NOMO-1 treated with dmso at 0.1 percent for 144 hours (cell line): ENCODE data around the gene SRSF2.
A peak's percentile ranks its signal among the peaks of the same experiment; 100 is the strongest.
"Not testable (repeated sequence)": the region's sequence is repeated elsewhere in the genome, so short reads cannot be mapped to it uniquely, and the experiment has no call there.

Experiments
- DNase-seq: peaks from one replicate; lab custom pipeline; 2025; ENCODE audit not compliant: unreplicated experiment; lab: John Stamatoyannopoulos, UW

SRSF2 gene

DNA sequence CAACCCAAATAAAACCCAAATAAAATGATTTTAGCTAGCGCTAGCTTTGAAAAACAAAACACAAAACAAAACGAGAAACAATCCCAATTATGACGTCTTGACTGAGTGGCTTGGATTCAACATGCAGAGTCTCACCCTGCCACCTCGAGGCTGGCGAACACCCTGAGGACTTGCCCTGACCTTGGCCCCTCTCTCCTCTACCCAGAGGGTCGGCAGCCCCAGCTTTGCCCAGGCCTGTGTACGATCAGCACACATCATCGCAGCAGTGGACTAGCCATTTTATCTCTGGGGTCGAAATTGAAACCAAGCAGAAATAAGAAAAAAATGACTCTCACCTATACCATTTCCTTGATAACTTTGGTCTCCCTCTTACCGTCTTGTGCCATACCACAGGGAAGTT, 15.7 kb downstream of the SRSF2 start:
- no peak for DNase-seq

DNA sequence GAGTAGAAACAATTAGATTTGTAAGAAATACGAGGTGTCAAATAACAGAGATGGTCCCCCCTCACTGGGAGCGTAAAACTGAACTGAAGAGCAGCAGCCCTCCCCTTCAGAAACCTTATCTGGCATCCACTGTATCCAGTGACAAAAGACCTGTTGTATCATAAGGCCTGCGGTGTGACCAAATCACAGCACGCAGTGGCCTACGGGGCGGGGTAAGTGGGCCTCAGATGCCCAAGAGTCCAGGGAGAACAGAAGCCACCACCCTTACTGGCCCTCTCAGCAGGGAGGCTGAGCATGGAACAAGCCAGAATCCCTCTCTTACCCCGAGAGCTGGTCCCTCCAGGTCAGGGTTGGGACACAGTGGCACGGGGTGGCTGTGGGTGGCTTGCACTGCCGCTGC, 16.2 kb downstream of the SRSF2 start:
- no peak for DNase-seq

DNA sequence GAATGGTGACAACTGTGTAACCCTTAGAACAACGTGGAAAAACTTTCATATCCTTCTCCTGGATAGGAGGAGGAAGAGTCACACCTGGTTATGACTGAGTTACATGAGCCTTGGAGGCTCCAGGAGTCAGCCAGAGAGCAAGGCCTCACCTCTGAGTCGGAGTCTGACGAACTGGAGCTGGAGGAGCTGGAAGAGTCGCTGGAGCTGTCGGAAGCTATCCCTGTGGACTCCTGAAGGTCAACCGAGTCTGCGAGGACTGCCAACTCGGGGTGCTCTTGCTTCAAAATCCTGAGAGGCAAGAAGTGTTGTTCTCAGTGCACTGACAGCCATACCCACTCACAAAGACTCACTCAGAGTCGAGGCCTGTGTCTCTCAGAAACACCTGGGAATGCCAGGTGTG, 16.9 kb downstream of the SRSF2 start:
- no peak for DNase-seq

DNA sequence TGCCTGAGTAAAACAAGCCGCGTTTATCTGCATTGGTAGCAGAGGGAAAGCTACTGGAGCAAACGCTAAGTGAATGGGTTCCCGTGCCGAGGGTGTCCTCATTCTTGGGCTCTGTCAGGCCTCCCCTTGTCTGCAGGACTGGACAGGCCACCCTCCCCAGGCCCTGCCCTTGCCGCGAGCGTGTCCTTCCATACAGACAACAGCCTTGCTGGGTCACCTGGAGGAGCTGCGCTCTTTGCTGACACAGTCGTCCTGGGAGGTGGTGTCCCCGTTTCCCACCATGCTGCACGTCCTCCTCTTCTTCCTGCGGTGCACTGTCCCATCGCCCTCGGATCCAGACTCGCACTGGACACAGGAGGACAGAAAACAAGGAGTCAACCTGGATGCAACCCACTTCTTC, 18.6 kb downstream of the SRSF2 start:
- DNase-seq = no peak

DNA sequence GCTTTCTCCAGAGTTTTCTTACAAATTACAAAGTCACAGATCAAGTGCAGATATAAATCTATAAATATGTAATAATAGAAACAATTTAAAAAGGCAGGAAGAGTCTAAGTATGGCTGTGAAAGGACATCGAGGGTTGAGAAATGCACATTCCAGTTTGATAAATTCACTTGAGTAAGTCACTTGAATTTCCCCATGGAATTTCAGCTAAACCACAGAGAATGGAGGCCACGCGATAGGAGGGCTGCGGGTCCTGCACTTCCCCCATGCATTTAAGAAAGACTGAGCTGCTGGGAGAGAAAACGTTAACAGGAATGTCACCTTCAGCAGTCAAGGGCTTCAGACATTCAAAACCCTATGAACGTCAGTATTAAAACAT, 20.3 kb downstream of the SRSF2 start:
- no peak for DNase-seq

DNA sequence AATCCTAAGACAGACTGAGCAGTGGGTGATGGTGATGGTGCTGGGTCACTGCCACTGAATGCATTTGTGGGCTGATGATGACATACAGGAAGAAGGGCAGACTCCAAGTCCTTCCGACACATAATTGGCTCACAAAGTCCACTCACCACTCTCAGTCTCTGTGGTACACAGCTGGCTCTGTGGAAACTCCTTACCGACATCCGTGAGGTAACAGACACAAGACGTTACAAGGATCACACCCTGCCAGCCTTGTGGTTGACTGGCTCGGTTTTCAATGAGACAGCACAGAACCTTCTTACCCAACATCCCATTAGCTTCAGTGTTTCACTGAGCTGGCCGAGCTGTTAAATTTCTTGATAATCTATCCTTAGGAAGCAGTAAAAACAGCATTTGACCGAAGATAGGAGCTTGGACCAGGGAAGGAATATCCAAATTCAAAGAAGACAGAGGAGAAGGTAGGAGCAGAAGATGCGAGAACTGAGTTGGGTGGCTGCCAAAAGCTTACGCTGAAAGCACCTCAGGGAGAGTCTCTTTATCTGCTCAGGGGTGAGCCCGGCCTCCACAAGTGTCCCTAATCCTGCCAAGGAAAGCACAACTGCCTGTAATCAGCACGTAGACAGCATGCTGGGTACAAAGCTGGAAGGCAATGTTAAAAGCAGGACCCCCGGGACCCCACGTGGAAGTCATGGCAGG, 20.8 kb downstream of the SRSF2 start:
- DNase-seq = peak; percentile 96

DNA sequence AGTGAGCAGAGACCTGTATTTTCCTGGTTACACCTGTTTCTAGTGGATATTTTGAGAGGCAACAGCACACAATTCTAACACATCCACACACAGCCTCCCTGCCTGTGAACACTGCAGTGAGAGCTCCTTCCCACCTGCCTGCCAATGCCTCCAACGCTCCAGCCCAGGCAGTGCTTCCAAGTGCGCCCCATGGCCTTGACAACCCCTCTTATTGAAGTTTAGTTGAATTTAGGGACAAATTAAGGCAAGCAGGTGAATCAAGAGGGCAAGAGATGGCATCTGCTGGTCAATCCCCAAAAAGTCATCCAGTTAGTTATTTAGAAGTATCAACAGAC, 21.7 kb downstream of the SRSF2 start:
- DNase-seq = no peak

DNA sequence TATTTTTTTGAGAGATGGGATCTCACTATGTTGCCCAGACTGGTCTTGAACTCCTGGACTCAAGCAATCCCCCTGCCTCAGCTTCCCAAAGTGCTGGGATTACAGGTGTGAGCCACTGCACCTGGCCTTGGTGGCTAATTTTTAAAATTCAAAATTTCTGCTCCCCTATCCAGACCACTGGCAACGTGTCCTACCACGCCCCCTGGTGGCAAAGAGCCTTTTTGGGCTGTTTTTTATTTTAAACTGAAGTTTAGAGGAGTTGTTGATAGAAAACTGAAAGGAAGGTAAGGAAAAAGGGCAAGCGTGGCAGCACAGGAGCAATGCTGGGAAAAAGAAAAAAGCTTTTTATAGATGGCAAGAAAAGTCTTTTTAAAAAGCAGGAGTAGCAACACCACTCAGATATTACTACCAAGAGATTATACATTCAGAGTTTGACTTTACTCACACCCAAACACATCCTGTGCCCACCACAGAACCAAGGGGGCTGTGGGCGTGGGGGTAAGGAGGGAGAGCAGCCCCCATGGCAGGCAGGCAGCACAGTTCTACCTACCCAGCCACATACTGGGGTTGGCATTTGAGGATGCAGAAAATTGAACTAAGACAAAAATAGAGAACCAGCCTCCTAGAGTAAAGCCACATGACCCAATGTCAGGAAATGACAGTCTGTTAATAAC, 22.2 kb downstream of the SRSF2 start:
- no peak for DNase-seq

DNA sequence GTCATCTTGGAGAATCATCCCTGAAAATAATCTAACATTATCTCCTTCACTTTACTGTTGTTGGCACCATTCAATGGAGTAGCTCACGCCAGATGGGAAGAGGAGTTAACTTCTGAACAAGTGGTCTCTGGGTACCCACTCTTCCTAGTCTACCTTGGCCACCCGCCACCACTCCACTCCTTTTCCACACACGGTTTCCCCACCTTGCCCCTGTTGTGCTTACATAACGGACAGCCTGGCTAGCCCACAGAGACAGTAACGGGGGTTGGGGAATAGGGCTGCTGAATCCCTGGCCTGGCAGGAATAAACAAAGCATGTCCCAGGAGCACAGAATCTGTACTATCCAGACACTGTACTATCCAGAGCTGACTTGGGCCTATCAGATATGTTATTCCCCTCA, 22.8 kb downstream of the SRSF2 start:
- DNase-seq = no peak

DNA sequence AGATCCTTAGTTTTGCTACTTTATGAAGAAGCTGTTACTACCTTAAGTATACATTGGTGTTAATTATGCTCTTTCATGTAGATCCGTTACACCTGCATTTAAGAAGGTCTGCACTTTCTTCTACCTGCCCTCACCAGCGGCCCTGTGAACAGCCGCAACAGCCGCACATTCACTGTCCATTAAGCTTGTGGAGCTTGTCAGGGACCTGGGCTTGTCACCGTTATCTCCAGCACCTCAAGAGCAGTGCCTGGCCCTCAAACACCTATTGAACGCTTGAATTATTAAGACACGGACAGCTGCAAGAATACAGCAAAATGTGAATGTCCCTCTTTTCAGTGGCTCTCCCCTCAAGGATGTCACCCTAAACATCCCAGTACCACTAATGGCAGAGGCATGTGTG, 23.4 kb downstream of the SRSF2 start:
- DNase-seq = no peak

DNA sequence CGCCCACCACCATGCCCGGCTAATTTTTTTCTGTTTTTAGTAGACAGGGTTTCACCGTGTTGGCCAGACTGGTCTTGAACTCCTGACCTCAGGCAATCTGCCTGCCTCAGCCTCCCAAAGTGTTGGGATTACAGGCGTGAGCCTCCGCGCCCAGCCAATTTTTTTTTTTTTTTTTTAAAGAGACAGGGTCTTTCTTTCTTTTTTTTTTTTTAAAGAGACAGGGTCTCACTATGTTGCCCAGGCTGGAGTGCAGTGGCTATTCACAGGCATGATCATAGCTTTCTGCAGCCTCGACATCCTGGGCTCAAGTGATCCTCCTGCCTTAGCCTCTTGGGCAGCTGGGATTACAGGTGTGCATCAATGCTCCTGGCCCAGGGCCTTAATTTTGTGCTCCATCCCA, 24.8 kb downstream of the SRSF2 start:
- DNase-seq = not testable (repeated sequence)

DNA sequence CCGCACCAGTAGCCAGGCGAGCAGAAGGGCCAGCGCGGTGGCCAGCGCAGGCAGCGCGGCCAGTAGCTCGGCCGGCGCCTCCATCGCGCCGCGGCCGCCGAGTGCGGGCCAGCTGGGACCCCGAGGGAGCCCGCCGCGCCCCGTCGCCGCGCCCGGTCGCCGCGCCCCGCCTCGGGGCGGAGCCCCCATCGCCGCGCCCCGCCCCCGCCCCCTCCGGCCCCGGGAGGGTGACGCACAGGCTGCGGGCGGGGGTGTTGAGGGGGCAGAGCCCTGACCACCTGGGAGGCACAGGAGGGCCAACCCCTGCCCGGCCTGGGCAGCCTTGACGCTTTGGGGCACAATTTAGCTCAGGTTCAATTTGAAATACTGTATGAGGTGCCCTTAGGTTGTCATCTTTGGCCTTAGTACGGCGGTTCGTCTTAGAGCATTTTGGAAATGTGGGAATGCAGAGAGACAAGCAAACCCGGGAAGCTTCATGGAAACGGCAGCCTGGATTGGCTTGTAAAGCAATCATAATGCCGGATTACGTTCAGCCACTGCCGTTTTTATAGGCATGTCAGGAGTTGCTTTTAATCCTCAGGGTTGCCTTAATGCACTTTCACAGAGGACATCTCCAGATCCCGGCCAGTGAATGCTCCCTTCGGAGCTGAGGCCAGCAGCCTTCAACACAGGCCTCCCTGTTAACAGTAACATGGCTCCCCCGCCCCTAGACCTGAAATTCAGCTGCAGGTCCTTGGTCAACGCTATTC, 26.1 kb downstream of the SRSF2 start, which contains the start of gene MXRA7:
TSS of gene MXRA7 (minus strand) at position 103 of the 749 bp plus-strand sequence. CDS start at position 84, 19 bp downstream.
- no peak for DNase-seq

DNA sequence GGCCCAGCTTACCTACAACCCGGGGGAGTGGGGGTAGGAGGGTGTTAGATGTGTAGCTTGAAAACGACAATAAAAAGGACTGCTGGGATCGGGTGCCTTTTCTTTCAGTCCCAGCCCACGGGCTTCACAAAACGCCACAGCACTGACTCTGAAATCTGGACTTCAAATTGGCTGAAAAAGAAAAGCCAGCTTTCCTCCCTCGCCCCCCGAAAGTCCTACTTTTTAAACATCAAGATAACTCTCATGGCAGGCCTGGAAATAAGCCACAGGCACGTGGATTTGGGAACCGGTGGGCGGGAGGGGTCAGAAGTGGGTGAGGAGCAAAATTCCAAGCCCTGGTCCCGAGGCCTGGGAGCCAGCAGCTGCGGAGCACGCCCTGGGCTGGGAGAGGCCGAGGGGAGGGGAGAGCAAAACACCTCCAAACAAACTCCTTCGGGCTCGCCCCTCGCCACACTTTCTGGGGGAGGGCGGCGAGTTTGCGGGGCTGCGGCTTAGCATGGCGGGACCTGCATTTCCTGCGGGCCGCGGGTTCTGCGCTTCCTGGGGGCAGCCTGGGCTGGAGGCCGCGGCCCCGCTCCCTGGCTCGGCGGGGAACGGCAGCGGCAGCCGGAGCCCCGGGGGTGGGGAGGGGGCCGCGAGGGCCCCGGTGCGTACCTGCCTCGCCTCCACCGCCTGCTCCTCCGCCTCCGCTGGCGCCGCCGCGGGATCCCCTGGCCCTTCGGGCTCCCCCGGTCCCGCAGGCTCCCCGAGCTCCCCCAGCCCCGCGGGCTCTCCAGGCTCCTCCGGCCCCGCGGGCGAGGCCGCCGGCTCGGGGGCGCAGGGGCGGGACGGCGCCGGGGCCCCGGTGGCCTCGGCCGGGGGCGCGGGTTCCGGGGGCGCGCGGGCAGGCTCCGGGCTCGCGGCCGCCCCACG, 26.9 kb downstream of the SRSF2 start:
- not testable (repeated sequence) for DNase-seq

DNA sequence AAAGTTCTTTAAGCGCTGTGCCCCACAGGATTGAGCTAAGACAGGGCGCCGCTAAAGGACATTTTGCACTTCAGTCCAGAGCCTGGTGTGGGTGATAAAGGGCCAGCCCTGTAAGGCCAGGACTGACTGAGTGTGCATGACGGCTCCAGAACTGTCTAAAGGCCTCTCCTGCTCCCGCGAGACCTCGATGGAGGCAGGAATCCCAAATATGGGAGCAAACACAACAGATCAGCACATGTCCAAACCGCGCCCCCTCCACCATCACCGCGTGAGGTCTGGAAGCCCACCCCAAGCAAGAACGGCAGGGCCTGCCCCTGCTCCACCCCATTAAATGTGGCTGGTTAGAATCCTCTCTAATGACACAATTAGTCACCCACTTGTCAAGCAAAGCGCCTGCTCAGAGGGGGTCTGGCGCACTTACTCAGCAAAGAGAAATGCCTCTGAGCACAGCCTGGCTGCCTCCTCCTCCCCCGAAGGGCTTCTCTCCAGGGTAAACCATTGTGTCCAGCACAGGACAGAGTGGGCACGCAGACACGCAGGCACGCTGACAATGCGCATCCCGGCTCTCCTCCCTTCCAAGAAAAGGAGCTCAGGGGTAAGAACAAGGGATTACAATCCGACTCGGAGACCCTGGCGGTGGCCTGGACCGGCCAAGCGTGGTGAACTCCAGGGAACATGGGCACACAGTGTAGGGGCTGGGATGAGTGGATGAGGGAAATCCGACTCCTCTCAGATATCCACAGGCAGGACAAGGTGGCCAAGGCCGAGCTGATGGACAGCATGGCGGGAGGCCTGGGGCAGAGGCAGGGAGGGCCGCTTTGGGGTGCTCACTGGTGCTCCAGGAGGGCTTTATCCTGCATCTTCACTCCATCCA, 27.8 kb downstream of the SRSF2 start:
- no peak for DNase-seq

DNA sequence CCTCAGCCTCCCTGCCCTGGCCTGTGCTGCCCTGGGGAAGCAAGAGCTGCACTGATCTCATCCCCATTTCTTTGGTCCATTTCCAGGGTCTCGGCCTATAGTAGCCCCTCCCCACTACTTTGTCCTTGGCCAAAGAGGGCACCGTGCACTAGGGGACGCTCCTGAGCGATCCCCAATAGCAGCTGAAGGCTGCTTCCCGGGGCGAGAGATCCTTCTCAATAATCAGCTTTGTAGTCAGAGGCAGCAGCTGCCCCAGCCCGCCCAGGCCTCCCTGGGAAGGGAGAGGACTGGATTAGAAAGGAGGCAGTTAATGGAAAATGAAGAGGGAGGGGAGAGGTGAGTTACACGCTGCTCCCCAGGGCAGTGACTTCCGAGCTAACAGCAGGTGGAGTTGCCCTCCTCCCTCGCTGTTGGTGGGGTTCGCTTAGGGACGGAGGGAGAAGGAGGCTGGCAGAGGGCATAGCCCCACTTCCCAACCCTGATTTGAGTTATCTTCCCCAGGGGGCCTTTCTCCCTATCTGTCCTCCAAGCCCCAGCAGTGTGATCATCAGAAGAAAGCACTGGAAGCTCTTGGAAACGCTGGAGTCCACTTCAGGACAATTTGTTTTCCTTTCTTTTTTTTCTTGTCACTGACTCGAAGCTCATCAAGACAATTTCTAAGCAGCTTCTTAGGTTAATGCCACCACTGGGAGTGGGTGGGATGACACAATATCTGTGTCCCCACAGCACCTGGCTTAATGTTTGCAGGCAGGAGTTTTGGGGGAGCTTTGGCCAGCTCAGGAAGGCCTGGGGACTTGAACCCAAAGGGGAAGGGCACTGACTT, 28.9 kb downstream of the SRSF2 start:
- no peak for DNase-seq

DNA sequence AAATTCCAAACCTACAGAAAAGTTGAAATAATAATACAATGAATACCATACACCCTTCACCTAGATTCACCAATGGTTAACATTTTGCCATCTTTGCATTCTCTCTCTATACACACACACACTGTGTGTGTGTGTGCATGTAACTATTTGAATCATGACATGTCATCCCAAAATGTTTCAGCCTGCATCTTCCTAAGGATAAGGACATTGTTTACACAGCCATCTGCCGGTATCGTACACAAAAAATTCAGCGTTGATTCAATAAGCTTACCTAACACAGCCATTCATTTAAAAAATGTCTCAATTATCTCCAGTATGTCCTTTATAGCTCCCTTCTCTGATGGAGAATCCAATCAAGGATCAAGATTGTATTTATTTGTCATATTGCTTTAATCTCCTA, 30.3 kb downstream of the SRSF2 start:
- DNase-seq = no peak

DNA sequence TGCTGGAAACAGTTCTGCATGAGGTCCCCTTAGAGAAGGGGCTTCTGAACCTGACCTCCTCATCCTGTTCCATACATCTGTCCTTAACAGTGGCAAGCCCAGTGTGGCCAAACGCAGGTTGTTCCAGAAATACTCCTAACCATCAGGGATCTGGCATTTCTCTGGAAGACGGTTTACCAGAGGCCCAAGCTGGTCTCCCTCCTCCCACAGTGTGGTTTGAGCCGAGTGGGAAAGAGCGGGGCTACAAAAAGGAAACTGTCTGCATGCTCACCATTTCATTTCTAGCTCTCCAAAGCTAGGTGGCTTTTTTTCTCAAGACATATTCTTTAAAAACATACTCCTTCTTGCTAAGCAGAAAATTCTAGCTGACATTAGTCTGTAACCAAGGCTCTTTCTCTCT, 32.3 kb downstream of the SRSF2 start:
- no peak for DNase-seq

DNA sequence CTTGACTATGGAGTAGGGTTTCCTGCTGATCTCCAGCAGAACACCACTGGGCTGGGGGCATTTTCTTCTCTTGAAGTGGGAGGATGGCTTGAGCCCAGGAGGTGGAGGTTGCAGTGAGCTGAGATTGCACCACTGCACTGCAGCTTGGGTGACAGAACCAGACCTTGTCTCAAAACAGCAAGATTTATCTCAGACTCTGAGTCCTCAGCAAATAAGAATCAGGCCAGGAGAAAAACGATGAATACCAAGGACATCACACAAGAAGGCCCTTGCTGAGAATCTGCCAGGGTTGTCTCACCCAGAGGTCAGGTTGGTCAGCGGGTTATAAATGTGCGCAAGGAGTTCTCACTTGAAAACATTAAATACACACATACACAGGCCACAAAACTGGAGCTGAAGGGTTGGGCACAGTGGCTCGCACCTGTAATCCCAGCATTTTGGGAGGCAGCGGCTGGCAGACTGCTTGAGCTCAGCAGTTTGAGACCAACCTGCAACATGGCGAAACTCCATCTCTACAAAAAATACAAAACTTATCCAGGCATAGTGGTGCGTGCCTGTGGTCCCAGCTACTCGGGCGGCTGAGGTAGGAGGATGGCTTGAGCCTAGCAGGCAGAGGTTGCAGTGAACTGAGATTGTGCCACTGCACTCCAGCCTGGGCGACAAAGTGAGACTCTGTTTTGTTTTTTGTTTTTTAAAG, 34.0 kb downstream of the SRSF2 start:
- no peak for DNase-seq

DNA sequence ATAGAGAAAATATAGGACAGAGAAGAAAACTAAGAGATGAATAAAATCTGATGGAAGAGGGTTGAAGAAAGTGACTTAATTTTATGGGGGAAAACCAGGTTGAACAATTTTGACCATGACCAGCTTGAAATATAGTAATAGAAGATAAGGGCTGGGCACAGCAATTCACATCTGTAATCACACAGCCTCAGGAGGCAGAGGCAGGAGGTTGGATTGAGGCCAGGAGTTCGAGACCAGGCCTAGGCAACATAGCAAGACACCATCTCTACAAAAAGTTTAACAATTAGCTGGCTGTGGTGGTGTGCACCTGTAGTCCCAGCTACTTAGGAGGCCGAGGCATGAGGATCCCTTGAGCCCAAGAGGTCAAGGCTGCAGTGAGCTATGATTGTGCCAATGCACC, 35.1 kb downstream of the SRSF2 start:
- DNase-seq = no peak
